HepG2 (cell line): ENCODE data around the gene PKD2L1. TPM values are rescaled to one million over a fixed set of nuclear protein-coding genes. Genes with fewer than 3 reads are reported as not detected.

ENCODE experiments used
- AKAP8 ChIP-seq: sonication (generic); formaldehyde crosslinking; IDR thresholded peaks from 2 replicates; pipeline ENCODE4 v1.5.1; 2020; ENCODE audit warnings: mild to moderate bottlenecking, missing genetic modification reagents
- BRD4 ChIP-seq: sonication (generic); formaldehyde crosslinking; IDR thresholded peaks from 2 replicates; pipeline ENCODE4 v1.4.0; 2020; ENCODE audit warnings: missing genetic modification reagents
- FOSL1 ChIP-seq: sonication (generic); formaldehyde crosslinking; IDR thresholded peaks from 2 replicates; pipeline ENCODE4 v1.9.0; 2021; ENCODE audit warnings: missing genetic modification reagents, borderline replicate concordance
- KMT2B ChIP-seq: IDR thresholded peaks from 2 replicates; pipeline ENCODE4 v1.6.1; 2016; ENCODE audit warnings: missing genetic modification reagents, missing compliant biosample characterization
- MED13 ChIP-seq: sonication (generic); formaldehyde crosslinking; IDR thresholded peaks from 2 replicates; pipeline ENCODE4 v1.5.0; 2020; ENCODE audit warnings: missing genetic modification reagents
- MED8 ChIP-seq: sonication (generic); formaldehyde crosslinking; IDR thresholded peaks from 2 replicates; pipeline ENCODE4 v1.8.1; 2023; ENCODE audit warnings: mild to moderate bottlenecking, missing genetic modification reagents; ENCODE audit not compliant: insufficient replicate concordance
- NFRKB ChIP-seq: fragments of 450-650 bp; IDR thresholded peaks from 2 replicates; pipeline ENCODE4 v1.6.1; 2017
- SMAD9 ChIP-seq: sonication (generic); formaldehyde crosslinking; IDR thresholded peaks from 2 replicates; pipeline ENCODE4 v1.5.1; 2020; ENCODE audit warnings: mild to moderate bottlenecking, missing genetic modification reagents
- SOX13 ChIP-seq, 3 experiments: fragments of 450-650 bp in 1 of 3; sonication (generic) in 1 of 3; formaldehyde crosslinking in 1 of 3; IDR thresholded peaks in 2 of 3; conservative IDR thresholded peaks in 1 of 3; 2 replicates each; pipeline versions ENCODE4 v1.5.0 to v1.6.1; 2016 to 2020; ENCODE audit warnings: antibody characterized with exemption in 1 of 3, mild to moderate bottlenecking in 1 of 3, missing compliant biosample characterization in 1 of 3, missing genetic modification reagents in 1 of 3, moderate library complexity in 1 of 3
- TFE3 ChIP-seq: IDR thresholded peaks from 2 replicates; pipeline ENCODE4 v1.6.1; 2016
- ZNF335 ChIP-seq: sonication (generic); formaldehyde crosslinking; IDR thresholded peaks from 2 replicates; pipeline ENCODE4 v1.4.0; 2020; ENCODE audit warnings: missing genetic modification reagents
- ZNF350 ChIP-seq: sonication (generic); formaldehyde crosslinking; IDR thresholded peaks from 2 replicates; pipeline ENCODE4 v1.4.0; 2020; ENCODE audit warnings: mild to moderate bottlenecking, low read depth, missing genetic modification reagents, borderline replicate concordance
- ZNF563 ChIP-seq: sonication (generic); formaldehyde crosslinking; IDR thresholded peaks from 2 replicates; pipeline ENCODE4 v1.8.0; 2022; ENCODE audit warnings: mild to moderate bottlenecking, moderate library complexity, missing genetic modification reagents
- ZNF687 ChIP-seq: sonication (generic); formaldehyde crosslinking; IDR thresholded peaks from 2 replicates; pipeline ENCODE4 v1.5.1; 2020; ENCODE audit warnings: mild to moderate bottlenecking, missing genetic modification reagents, moderate library complexity
- ZNF704 ChIP-seq: sonication (generic); formaldehyde crosslinking; IDR thresholded peaks from 2 replicates; pipeline ENCODE4 v1.8.1; 2023; ENCODE audit warnings: mild to moderate bottlenecking, inconsistent platforms, moderate library complexity, missing genetic modification reagents, borderline replicate concordance
- ZSCAN21 ChIP-seq: sonication (generic); formaldehyde crosslinking; IDR thresholded peaks from 2 replicates; pipeline ENCODE4 v1.8.0; 2022; ENCODE audit warnings: mild to moderate bottlenecking, missing genetic modification reagents, moderate library complexity, borderline replicate concordance
- polyA plus RNA-seq, 8 experiments: library from polyadenylated mRNA; depleted of rRNA in 3 of 8; stranded (reverse) in 7 of 8; unstranded in 1 of 8; fragments of >200 nt; fragmentation: Illumina TruSeq in 4 of 8; extraction: Trizol in 4 of 8; gene quantifications; 2 replicates each; pipeline versions ENCODE4 v1.2.1 to v1.2.3, GENCODE V29; 2011 to 2016; ENCODE audit warnings: low read depth in 4 of 8, missing spikeins in 1 of 8, mixed read lengths in 1 of 8; ENCODE audit not compliant: insufficient read depth in 1 of 8
- total RNA-seq, 5 experiments: library from RNA; depleted of rRNA; stranded (reverse); fragments of >200 nt; fragmentation: Illumina TruSeq; extraction: Trizol; gene quantifications; 2 replicates each; pipeline ENCODE4 v1.2.3, GENCODE V29; 2016; ENCODE audit warnings: low read depth in 1 of 5
- TF ChIP-seq, protein P1 (sequence below): sonication (generic); formaldehyde crosslinking; IDR thresholded peaks from 2 replicates; pipeline ENCODE4 v1.5.1; 2020; ENCODE audit warnings: missing genetic modification reagents, mild to moderate bottlenecking, borderline replicate concordance
- TF ChIP-seq, protein P2 (sequence below): sonication (generic); formaldehyde crosslinking; IDR thresholded peaks from 2 replicates; pipeline ENCODE4 v1.4.0; 2020; ENCODE audit warnings: missing genetic modification reagents
- TF ChIP-seq, protein P3 (sequence below): sonication (generic); formaldehyde crosslinking; IDR thresholded peaks from 2 replicates; pipeline ENCODE4 v1.5.0; 2020; ENCODE audit warnings: missing genetic modification reagents

Gene PKD2L1
- total and polyA plus RNA-seq, 2 of the 13 experiments (the other 11 are each of a cell fraction or from before 2014, with no cell fraction given): 0.07 to 0.15 TPM

DNA sequence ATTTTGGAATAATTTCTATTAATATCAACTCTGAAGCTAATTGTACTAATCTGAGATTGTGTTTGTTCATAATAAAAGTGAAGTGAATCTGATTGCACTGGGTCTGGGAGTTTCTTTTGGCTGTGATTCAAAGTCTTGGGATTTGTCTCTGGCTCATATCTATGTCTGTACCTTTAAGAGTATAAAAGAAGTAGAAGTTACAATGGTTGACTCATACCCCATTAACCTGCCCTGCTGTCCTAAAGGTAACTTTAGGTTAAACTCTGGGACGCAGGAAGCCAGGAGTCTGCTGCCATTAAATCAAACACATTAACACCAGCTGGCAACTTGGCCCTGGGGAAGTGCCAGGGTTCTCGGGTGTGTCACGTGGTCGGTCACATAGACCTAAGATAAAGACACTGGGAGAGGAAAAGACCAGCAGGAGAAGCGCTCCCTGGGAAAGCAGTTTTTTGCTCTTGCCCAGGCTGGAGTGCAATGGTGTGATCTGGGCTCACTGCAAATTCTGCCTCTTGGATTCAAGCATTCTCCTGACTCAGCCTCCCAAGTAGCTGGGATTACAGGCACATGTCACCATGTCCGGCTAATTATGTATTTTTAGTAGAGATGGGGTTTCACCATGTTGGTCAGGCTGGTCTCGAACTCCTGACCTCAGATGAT, 34.8 kb upstream of the PKD2L1 start (continued):
- TF ChIP-seq ZNF687 (CRISPR knock-in tag) (no peak), SMAD9 (CRISPR knock-in tag) (no peak), TFE3 (CRISPR knock-in tag) (peak; percentile 52; the same call in 1 of the 2 replicates), SOX13 (IDR thresholded peaks at IDR 0.05) (no peak), SOX13 (CRISPR knock-in tag; conservative IDR thresholded peaks at IDR 0.05 in 1 of 2, IDR thresholded peaks at IDR 0.05 in 1 of 2) (peak in 1 of 2 experiments; percentile 12; a peak in 1 of 4 replicates), KMT2B (CRISPR knock-in tag) (no peak), MED8 (no peak), ZNF335 (CRISPR knock-in tag) (no peak), MED13 (no peak), ZNF563 (CRISPR knock-in tag) (no peak), ZNF350 (CRISPR knock-in tag) (no peak), BRD4 (CRISPR knock-in tag) (no peak), FOSL1 (CRISPR knock-in tag) (no peak), NFRKB (no peak), ZSCAN21 (no peak), ZNF704 (CRISPR knock-in tag) (no peak), AKAP8 (no peak)
- TF ChIP-seq, protein P1, sequence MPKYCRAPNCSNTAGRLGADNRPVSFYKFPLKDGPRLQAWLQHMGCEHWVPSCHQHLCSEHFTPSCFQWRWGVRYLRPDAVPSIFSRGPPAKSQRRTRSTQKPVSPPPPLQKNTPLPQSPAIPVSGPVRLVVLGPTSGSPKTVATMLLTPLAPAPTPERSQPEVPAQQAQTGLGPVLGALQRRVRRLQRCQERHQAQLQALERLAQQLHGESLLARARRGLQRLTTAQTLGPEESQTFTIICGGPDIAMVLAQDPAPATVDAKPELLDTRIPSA (CRISPR knock-in tag): no peak
- TF ChIP-seq, protein P2, sequence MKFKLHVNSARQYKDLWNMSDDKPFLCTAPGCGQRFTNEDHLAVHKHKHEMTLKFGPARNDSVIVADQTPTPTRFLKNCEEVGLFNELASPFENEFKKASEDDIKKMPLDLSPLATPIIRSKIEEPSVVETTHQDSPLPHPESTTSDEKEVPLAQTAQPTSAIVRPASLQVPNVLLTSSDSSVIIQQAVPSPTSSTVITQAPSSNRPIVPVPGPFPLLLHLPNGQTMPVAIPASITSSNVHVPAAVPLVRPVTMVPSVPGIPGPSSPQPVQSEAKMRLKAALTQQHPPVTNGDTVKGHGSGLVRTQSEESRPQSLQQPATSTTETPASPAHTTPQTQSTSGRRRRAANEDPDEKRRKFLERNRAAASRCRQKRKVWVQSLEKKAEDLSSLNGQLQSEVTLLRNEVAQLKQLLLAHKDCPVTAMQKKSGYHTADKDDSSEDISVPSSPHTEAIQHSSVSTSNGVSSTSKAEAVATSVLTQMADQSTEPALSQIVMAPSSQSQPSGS (CRISPR knock-in tag): 0 out of 2 replicates have a peak, but pooled peaks have one; percentile 19
- TF ChIP-seq, protein P3, sequence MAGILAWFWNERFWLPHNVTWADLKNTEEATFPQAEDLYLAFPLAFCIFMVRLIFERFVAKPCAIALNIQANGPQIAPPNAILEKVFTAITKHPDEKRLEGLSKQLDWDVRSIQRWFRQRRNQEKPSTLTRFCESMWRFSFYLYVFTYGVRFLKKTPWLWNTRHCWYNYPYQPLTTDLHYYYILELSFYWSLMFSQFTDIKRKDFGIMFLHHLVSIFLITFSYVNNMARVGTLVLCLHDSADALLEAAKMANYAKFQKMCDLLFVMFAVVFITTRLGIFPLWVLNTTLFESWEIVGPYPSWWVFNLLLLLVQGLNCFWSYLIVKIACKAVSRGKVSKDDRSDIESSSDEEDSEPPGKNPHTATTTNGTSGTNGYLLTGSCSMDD (CRISPR knock-in tag): no peak
